H1 (cell line): Measurements from ENCODE around the gene CAVIN4. TPM values are rescaled to one million over a fixed set of nuclear protein-coding genes. Genes with fewer than 3 reads are reported as not detected.

Experiments
- CTCF ChIA-PET: fragments of 300-600 bp; sonication (Branson Sonifier 250); formaldehyde crosslinking; loops from one replicate; lab custom pipeline; 2021; ENCODE audit not compliant: partially characterized antibody; lab: Charles Lee
- POLR2A ChIA-PET: fragments of 300-600 bp; sonication (Branson Sonifier 250); formaldehyde crosslinking; loops from one replicate; lab custom pipeline; 2021; ENCODE audit warnings: inconsistent platforms; ENCODE audit not compliant: partially characterized antibody; lab: Charles Lee
- DNase-seq, 2 experiments: peaks; one replicate each; pipeline versions ENCODE4 v3.0.0 to v3.0.0-alpha.2; 2010 to 2022; ENCODE audit warnings: low spot score in 2 of 2, low read depth in 1 of 2, mixed read lengths in 1 of 2
- FAIRE-seq: peaks from 2 replicates; lab custom pipeline; 2011; peaks lifted over from hg19 to GRCh38; lab: Jason Lieb, UNC
- H2AFZ ChIP-seq: 2 replicates; pipeline ENCODE4 v1.8.1; 2012; ENCODE audit warnings: low read length, inconsistent platforms
- H2AK5ac ChIP-seq: 2 replicates; pipeline ENCODE4 v1.6.1; 2013; ENCODE audit warnings: low read depth, low read length
- H2BK120ac ChIP-seq: replicated peaks from 2 replicates; pipeline ENCODE3; 2013; ENCODE audit warnings: low read depth, low read length, inconsistent platforms
- H2BK12ac ChIP-seq: 2 replicates; pipeline ENCODE4 v1.6.1; 2013; ENCODE audit warnings: low read depth, low read length
- H2BK15ac ChIP-seq: 2 replicates; pipeline ENCODE4 v1.6.1; 2013; ENCODE audit warnings: low read length
- H2BK20ac ChIP-seq: 2 replicates; pipeline ENCODE4 v1.6.1; 2013; ENCODE audit warnings: low read length
- H2BK5ac ChIP-seq: 2 replicates; pipeline ENCODE4 v1.6.1; 2013; ENCODE audit warnings: low read depth, low read length
- H3K14ac ChIP-seq: 2 replicates; pipeline ENCODE4 v1.6.1; 2013; ENCODE audit warnings: inconsistent platforms; ENCODE audit not compliant: insufficient read length
- H3K18ac ChIP-seq: 2 replicates; pipeline ENCODE4 v1.6.1; 2013; ENCODE audit warnings: low read length; ENCODE audit errors: extremely low read depth
- H3K23ac ChIP-seq: 2 replicates; pipeline ENCODE4 v1.6.1; 2013; ENCODE audit warnings: inconsistent platforms; ENCODE audit not compliant: insufficient read length
- H3K23me2 ChIP-seq: 2 replicates; pipeline ENCODE4 v1.6.1; 2013; ENCODE audit warnings: low read depth, low read length
- H3K27ac ChIP-seq: 2 replicates; pipeline ENCODE4 v1.6.1; 2011; ENCODE audit warnings: low read depth, low read length, inconsistent platforms
- H3K27me3 ChIP-seq, 4 experiments: replicated peaks in 1 of 4; 1 replicate in 1 of 4; 2 replicates in 3 of 4; pipeline versions ENCODE4 v1.6.1 to v1.8.1; 2011 to 2013; ENCODE audit warnings: low read length in 3 of 4, mild to moderate bottlenecking in 3 of 4, inconsistent platforms in 2 of 4, mixed read lengths in 2 of 4, moderate library complexity in 1 of 4; ENCODE audit not compliant: control insufficient read depth in 3 of 4, insufficient read depth in 3 of 4; ENCODE audit errors: extremely low read depth in 1 of 4
- H3K36me3 ChIP-seq, 4 experiments: 2 replicates each; pipeline versions ENCODE4 v1.6.1 to v1.8.1; 2011 to 2013; ENCODE audit warnings: mild to moderate bottlenecking in 4 of 4, low read length in 3 of 4, moderate library complexity in 2 of 4, control low read depth in 1 of 4, inconsistent platforms in 1 of 4; ENCODE audit not compliant: insufficient read depth in 4 of 4, control insufficient read depth in 2 of 4
- H3K4ac ChIP-seq: replicated peaks from 2 replicates; pipeline ENCODE3; 2013; ENCODE audit warnings: low read length, low read depth, mixed read lengths, inconsistent platforms; ENCODE audit not compliant: insufficient read length
- H3K4me1 ChIP-seq, 4 experiments: replicated peaks in 1 of 4; 1 replicate in 1 of 4; 2 replicates in 3 of 4; pipeline versions ENCODE4 v1.6.1 to v1.8.1; 2011 to 2013; ENCODE audit warnings: low read length in 3 of 4, inconsistent platforms in 2 of 4, mixed read lengths in 1 of 4; ENCODE audit not compliant: insufficient read depth in 4 of 4, control insufficient read depth in 3 of 4
- H3K4me2 ChIP-seq, 2 experiments: 2 replicates each; pipeline versions ENCODE4 v1.6.1 to v1.8.1; 2011 to 2013; ENCODE audit warnings: low read depth in 2 of 2, low read length in 2 of 2, control low read depth in 1 of 2, inconsistent platforms in 1 of 2, mild to moderate bottlenecking in 1 of 2; ENCODE audit not compliant: insufficient read depth in 1 of 2
- H3K4me3 ChIP-seq, 4 experiments: fragments of 200-600, 300-600 bp in 1 of 4; sonication (generic), shearing (Covaris generic), sonication (Bioruptor Twin) in 1 of 4; 2 replicates each; pipeline versions ENCODE4 v1.5.1 to v1.8.1; 2011 to 2016; ENCODE audit warnings: low read length in 4 of 4, low read depth in 3 of 4, control low read depth in 2 of 4, inconsistent platforms in 2 of 4, mild to moderate bottlenecking in 2 of 4, mixed read lengths in 1 of 4, moderate library complexity in 1 of 4; ENCODE audit not compliant: insufficient read depth in 2 of 4; ENCODE audit errors: extremely low read depth in 1 of 4
- H3K56ac ChIP-seq: replicated peaks from 2 replicates; pipeline ENCODE3; 2013; ENCODE audit warnings: low read depth, mild to moderate bottlenecking, mixed read lengths, low read length, inconsistent platforms; ENCODE audit not compliant: insufficient read length
- H3K79me1 ChIP-seq: 2 replicates; pipeline ENCODE4 v1.6.1; 2013; ENCODE audit warnings: low read depth, low read length, control low read depth
- H3K79me2 ChIP-seq, 2 experiments: 2 replicates each; pipeline versions ENCODE4 v1.6.1 to v1.8.1; 2012 to 2013; ENCODE audit warnings: low read length in 2 of 2, mild to moderate bottlenecking in 2 of 2, inconsistent platforms in 1 of 2; ENCODE audit not compliant: insufficient read depth in 2 of 2, control insufficient read depth in 1 of 2
- H3K9ac ChIP-seq, 4 experiments: replicated peaks in 1 of 4; 1 replicate in 1 of 4; 2 replicates in 3 of 4; pipeline versions ENCODE4 v1.6.1 to v1.8.1; 2011 to 2013; ENCODE audit warnings: low read depth in 3 of 4, low read length in 3 of 4, control low read depth in 2 of 4, mild to moderate bottlenecking in 2 of 4, moderate library complexity in 2 of 4, inconsistent platforms in 1 of 4; ENCODE audit errors: extremely low read depth in 1 of 4
- H3K9me3 ChIP-seq, 2 experiments: 2 replicates each; pipeline versions ENCODE4 v1.6.1 to v1.8.1; 2012 to 2013; ENCODE audit warnings: mild to moderate bottlenecking in 2 of 2, moderate library complexity in 2 of 2, control low read depth in 1 of 2, inconsistent platforms in 1 of 2, low read depth in 1 of 2, low read length in 1 of 2, mixed read lengths in 1 of 2; ENCODE audit not compliant: insufficient read depth in 2 of 2
- H4K20me1 ChIP-seq, 2 experiments: replicated peaks in 1 of 2; 2 replicates each; pipeline versions ENCODE3 to v1.8.1; 2011 to 2013; ENCODE audit warnings: inconsistent platforms in 2 of 2, low read length in 2 of 2, mild to moderate bottlenecking in 1 of 2; ENCODE audit not compliant: insufficient read depth in 2 of 2, control insufficient read depth in 1 of 2
- H4K5ac ChIP-seq: 2 replicates; pipeline ENCODE4 v1.6.1; 2013; ENCODE audit warnings: low read length, low read depth, mixed read lengths, inconsistent platforms; ENCODE audit not compliant: insufficient read length
- H4K8ac ChIP-seq: 2 replicates; pipeline ENCODE4 v1.8.0; 2013; ENCODE audit warnings: mild to moderate bottlenecking, moderate library complexity, low read length, inconsistent platforms; ENCODE audit not compliant: insufficient read depth; ENCODE audit errors: extremely low read depth
- H4K91ac ChIP-seq: replicated peaks from 2 replicates; pipeline ENCODE3; 2013; ENCODE audit warnings: low read length, mixed read lengths, inconsistent platforms; ENCODE audit not compliant: insufficient read length
- ATF3 ChIP-seq: IDR thresholded peaks from 2 replicates; pipeline ENCODE4 v1.6.1; 2011; ENCODE audit warnings: low read depth, mild to moderate bottlenecking, low read length; ENCODE audit not compliant: insufficient read depth
- CHD1 ChIP-seq: IDR thresholded peaks from 2 replicates; pipeline ENCODE4 v1.6.1; 2012; ENCODE audit warnings: low read depth, low read length, improper control_type of control experiment
- E2F6 ChIP-seq: IDR thresholded peaks from 2 replicates; pipeline ENCODE4 v1.6.1; 2012; ENCODE audit warnings: inconsistent platforms
- MAX ChIP-seq: IDR thresholded peaks from 2 replicates; pipeline ENCODE4 v1.6.1; 2012; ENCODE audit warnings: inconsistent platforms
- NANOG ChIP-seq: IDR thresholded peaks from 2 replicates; pipeline ENCODE4 v1.6.1; 2011; ENCODE audit warnings: low read length, low read depth, mild to moderate bottlenecking, inconsistent platforms; ENCODE audit not compliant: insufficient read depth, poor library complexity, severe bottlenecking
- PHF8 ChIP-seq: fragments of 200-600 bp; sonication (generic); conservative IDR thresholded peaks from 2 replicates; pipeline ENCODE4 v1.7.1; 2012; ENCODE audit warnings: low read depth, mild to moderate bottlenecking, inconsistent platforms, low read length, moderate library complexity
- RFX5 ChIP-seq: IDR thresholded peaks from 2 replicates; pipeline ENCODE4 v1.6.1; 2011; ENCODE audit warnings: low read depth, low read length, improper control_type of control experiment, borderline replicate concordance
- SIX5 ChIP-seq: IDR thresholded peaks from 2 replicates; pipeline ENCODE4 v1.6.1; 2011; ENCODE audit warnings: mild to moderate bottlenecking, low read depth, low read length
- TBP ChIP-seq: IDR thresholded peaks from 2 replicates; pipeline ENCODE4 v1.6.1; 2011; ENCODE audit warnings: low read depth, low read length, improper control_type of control experiment
- WGBS, 2 experiments: shearing (Covaris generic) in 1 of 2; methylation state at CpG; one replicate each; pipeline versions ENCODE4 v1.1.6 to v1.1.7; 2013 to 2015; ENCODE audit warnings: low lambda C conversion rate in 2 of 2, mixed read lengths in 2 of 2, inconsistent platforms in 1 of 2, low coverage in 1 of 2, missing lambda C conversion rate in 1 of 2; ENCODE audit not compliant: insufficient replicate concordance in 2 of 2, insufficient coverage in 1 of 2, insufficient read length in 1 of 2; ENCODE audit errors: extremely low coverage in 1 of 2, missing lambda C conversion rate in 1 of 2; 5-methylcytosine and 5-hydroxymethylcytosine counted together
- polyA plus RNA-seq, 7 experiments: library from polyadenylated mRNA; depleted of rRNA in 3 of 7; stranded (reverse) in 5 of 7; unstranded in 2 of 7; fragments of >200 nt in 5 of 7; fragments of 200-250 nt in 2 of 7; gene quantifications; 1 replicate in 5 of 7; 2 replicates in 1 of 7; 4 replicates in 1 of 7; pipeline versions ENCODE4 v1.2.1 to v1.2.3, GENCODE V29; 2011 to 2013; ENCODE audit warnings: missing spikeins in 2 of 7, mixed read lengths in 2 of 7
- total RNA-seq: library from RNA; stranded (reverse); fragmentation: NEBNext Ultra II Directional; extraction: Animal tissue kit (Norgen Biotek cat#: 25700); gene quantifications from 2 replicates; pipeline ENCODE4 v1.2.1, GENCODE V29; 2021

Gene CAVIN4
- total and polyA plus RNA-seq, 2 of the 8 experiments (the other 6 are each of a cell fraction or from before 2014, with no cell fraction given), result 2.3 to 9.1 TPM

DNA sequence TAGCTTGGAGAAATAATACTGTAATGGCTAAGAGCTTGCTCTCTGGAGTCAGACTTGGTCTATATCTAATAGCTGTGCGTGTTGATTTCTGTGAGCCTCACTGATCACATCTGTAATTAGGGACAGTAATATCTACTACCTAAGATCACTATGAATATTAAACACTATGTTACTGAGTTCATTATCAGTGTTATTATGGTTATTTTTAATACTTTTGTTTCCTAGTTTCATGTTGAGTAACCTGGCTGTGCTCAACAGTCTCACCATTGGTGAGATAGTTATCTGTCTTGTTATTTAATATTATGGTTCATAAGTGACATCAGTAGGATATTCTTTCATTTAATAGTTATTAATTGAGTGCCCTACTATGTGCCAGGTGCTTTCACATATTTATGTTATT is 22.4 kb upstream of the CAVIN4 start:
- Histone ChIP-seq H2BK5ac (no peak overlapping the region), H3K79me1 (no peaks in the 10 kb centered on the region; the same call in 1 of the 2 replicates), H3K4me3 (no peak overlapping the region), H2BK15ac (no peak overlapping the region), H4K20me1 (peaks cover 2 to 4% of the 10 kb centered on the region in 2 experiments), H3K79me2 (0 out of 4 replicates have a peak, but pooled peaks cover 0 to 6% of the 10 kb centered on the region in 2 experiments), H4K5ac (no peak overlapping the region), H3K9me3 (no peaks in the 10 kb centered on the region), H3K4me2 (no peak overlapping the region), H2BK20ac (no peak overlapping the region), H3K18ac (no peak overlapping the region), H2AFZ (no peak overlapping the region), H2AK5ac (no peak overlapping the region), H2BK120ac (no peak overlapping the region), H3K27me3 (no peaks in the 10 kb centered on the region), H3K9ac (no peak overlapping the region), H3K23me2 (no peaks in the 10 kb centered on the region; the same call in 1 of the 2 replicates), H2BK12ac (no peak overlapping the region), H3K36me3 (peaks cover 5 to 72% (median 19%) of the 10 kb centered on the region in 4 experiments; a peak in 6 of 8 replicates), H4K8ac (no peak overlapping the region), H4K91ac (no peak overlapping the region), H3K4ac (no peak overlapping the region), H3K14ac (no peak overlapping the region), H3K56ac (no peak overlapping the region), H3K4me1 (no peaks in the 10 kb centered on the region), H3K23ac (no peak overlapping the region), H3K27ac (no peak overlapping the region)
- DNase-seq (no peak), FAIRE-seq (no peak)
- ChIA-PET CTCF (interaction anchor here (0.9 kb wide), 1 partner anchor 52 kb away, joined by 3 read pairs; no protein-coding TSS in a partner anchor), POLR2A (interaction anchor here (1.4 kb wide), 1 partner anchor 28 kb away, joined by 4 read pairs; no protein-coding TSS in a partner anchor)
- 100% methylated on average over 1 of the region's 1 CpG; no CpG with 5 or more reads in 1 of the 2 experiments for WGBS, 2 experiments
- TF ChIP-seq PHF8, result no peak
- TF ChIP-seq RFX5, result no peak
- TF ChIP-seq TBP, result no peak
- no peak for TF ChIP-seq CHD1
- no peak for TF ChIP-seq MAX
- TF ChIP-seq E2F6, result no peak
- no peak for TF ChIP-seq ATF3
- TF ChIP-seq NANOG, result no peak
- TF ChIP-seq SIX5, result no peak
